Neuronal stem cell (in vitro differentiated cells): ENCODE results near the gene ZNF512B.

Experiments
- DNase-seq: peaks from one replicate; pipeline ENCODE4 v3.0.0-alpha.2; 2013; ENCODE audit warnings: low spot score
- H2AFZ ChIP-seq: one replicate; pipeline ENCODE4 v1.6.1; 2013; ENCODE audit warnings: mild to moderate bottlenecking, low read length, inconsistent platforms
- H2AK5ac ChIP-seq: 2 replicates; pipeline ENCODE4 v1.6.1; 2013; ENCODE audit warnings: low read depth, mild to moderate bottlenecking, inconsistent platforms, low read length, moderate library complexity, mixed read lengths
- H2BK120ac ChIP-seq: 2 replicates; pipeline ENCODE4 v1.6.1; 2013; ENCODE audit warnings: low read depth, mild to moderate bottlenecking, inconsistent platforms, low read length, moderate library complexity, mixed read lengths
- H2BK12ac ChIP-seq: one replicate; pipeline ENCODE4 v1.6.1; 2013; ENCODE audit warnings: low read length, inconsistent platforms
- H2BK15ac ChIP-seq: 2 replicates; pipeline ENCODE4 v1.6.1; 2013; ENCODE audit warnings: mild to moderate bottlenecking, low read length, inconsistent platforms, mixed read lengths
- H2BK5ac ChIP-seq: one replicate; pipeline ENCODE4 v1.6.1; 2013; ENCODE audit warnings: inconsistent platforms, mild to moderate bottlenecking, low read length, moderate library complexity
- H3K14ac ChIP-seq: one replicate; pipeline ENCODE4 v1.6.1; 2013; ENCODE audit warnings: low read length, inconsistent platforms
- H3K18ac ChIP-seq: 2 replicates; pipeline ENCODE4 v1.6.1; 2013; ENCODE audit warnings: low read length, inconsistent platforms
- H3K23ac ChIP-seq: 2 replicates; pipeline ENCODE4 v1.6.1; 2013; ENCODE audit warnings: low read depth, mild to moderate bottlenecking, mixed read lengths, low read length, inconsistent platforms; ENCODE audit not compliant: poor library complexity
- H3K27ac ChIP-seq: replicated peaks from 3 replicates; pipeline ENCODE4 v1.5.1; 2013; ENCODE audit warnings: low read length, inconsistent platforms
- H3K27me3 ChIP-seq, 3 experiments: 2 replicates each; pipeline ENCODE4 v1.6.1; 2013; ENCODE audit warnings: low read length in 3 of 3, mild to moderate bottlenecking in 2 of 3, inconsistent platforms in 1 of 3, low read depth in 1 of 3, mixed read lengths in 1 of 3, moderate library complexity in 1 of 3; ENCODE audit not compliant: control insufficient read depth in 3 of 3, insufficient read depth in 3 of 3
- H3K36me3 ChIP-seq, 2 donors: replicated peaks in 1 of 2; 2 replicates each; pipeline ENCODE4 v1.6.1; 2013; ENCODE audit warnings: low read length in 2 of 2; ENCODE audit not compliant: control insufficient read depth in 2 of 2, insufficient read depth in 2 of 2
- H3K4ac ChIP-seq: 2 replicates; pipeline ENCODE4 v1.6.1; 2013; ENCODE audit warnings: inconsistent platforms, mild to moderate bottlenecking, low read length, moderate library complexity
- H3K4me1 ChIP-seq, 2 donors: 1 replicate in 1 of 2; 2 replicates in 1 of 2; pipeline ENCODE4 v1.6.1; 2013; ENCODE audit warnings: low read length in 2 of 2, low read depth in 1 of 2; ENCODE audit not compliant: control insufficient read depth in 2 of 2, insufficient read depth in 1 of 2
- H3K4me2 ChIP-seq: one replicate; pipeline ENCODE4 v1.6.1; 2013; ENCODE audit warnings: mild to moderate bottlenecking, low read length, inconsistent platforms; ENCODE audit not compliant: insufficient read depth, poor library complexity, severe bottlenecking
- H3K4me3 ChIP-seq, 2 donors: 2 replicates each; pipeline ENCODE4 v1.5.1; 2013; ENCODE audit warnings: low read length in 2 of 2, mild to moderate bottlenecking in 2 of 2, inconsistent platforms in 1 of 2, moderate library complexity in 1 of 2
- H3K79me1 ChIP-seq: one replicate; pipeline ENCODE4 v1.6.1; 2013; ENCODE audit warnings: low read depth, mild to moderate bottlenecking, inconsistent platforms, low read length, moderate library complexity
- H3K9ac ChIP-seq: one replicate; pipeline ENCODE4 v1.6.1; 2013; ENCODE audit warnings: mild to moderate bottlenecking, low read depth, low read length, inconsistent platforms; ENCODE audit not compliant: poor library complexity
- H3K9me3 ChIP-seq, 2 donors: replicated peaks in 1 of 2; 2 replicates each; pipeline versions ENCODE3 to v1.6.1; 2013; ENCODE audit warnings: low read length in 2 of 2, mild to moderate bottlenecking in 2 of 2, inconsistent platforms in 1 of 2, low read depth in 1 of 2, mixed read lengths in 1 of 2, moderate library complexity in 1 of 2; ENCODE audit not compliant: control insufficient read depth in 2 of 2, insufficient read depth in 1 of 2
- H4K8ac ChIP-seq: one replicate; pipeline ENCODE4 v1.6.1; 2013; ENCODE audit warnings: low read depth, mild to moderate bottlenecking, inconsistent platforms, low read length, moderate library complexity
- H4K91ac ChIP-seq: one replicate; pipeline ENCODE4 v1.6.1; 2013; ENCODE audit warnings: low read length, low read depth, mild to moderate bottlenecking, inconsistent platforms; ENCODE audit not compliant: poor library complexity
- WGBS, 2 donors: extraction: QIAGEN DNeasy Blood & Tissue Kit; methylation state at CpG; one replicate each; pipeline ENCODE4 v1.1.7; 2013; ENCODE audit warnings: missing lambda C conversion rate in 2 of 2, mixed read lengths in 1 of 2; ENCODE audit not compliant: insufficient read length in 2 of 2, insufficient replicate concordance in 1 of 2; ENCODE audit errors: extremely low coverage in 2 of 2; 5-methylcytosine and 5-hydroxymethylcytosine counted together

ZNF512B gene

GRCh38 chr20:63924241-63924640 lies 45.5 kb downstream of the ZNF512B start:
- no CpG with 5 or more reads among the region's 9 CpGs for WGBS, 2 donors
- peaks cover 7% of the 10 kb centered on the region for H3K79me1 ChIP-seq
- no peak for DNase-seq
- H2BK5ac ChIP-seq = no peak overlapping the region
- no peak overlapping the region for H3K14ac ChIP-seq
- H3K27me3 ChIP-seq = no peaks in the 10 kb centered on the region
- peaks cover 12 to 49% of the 10 kb centered on the region in 2 donors for H3K36me3 ChIP-seq
- no peak overlapping the region for H2BK12ac ChIP-seq
- H3K9me3 ChIP-seq = no peaks in the 10 kb centered on the region
- no peak overlapping the region for H3K4me2 ChIP-seq
- H4K91ac ChIP-seq = no peak overlapping the region
- H2AK5ac ChIP-seq = no peak overlapping the region
- H3K23ac ChIP-seq = no peak overlapping the region
- no peak overlapping the region for H2BK120ac ChIP-seq
- H3K27ac ChIP-seq = no peak overlapping the region
- no peak overlapping the region for H3K4me3 ChIP-seq
- no peak overlapping the region for H3K18ac ChIP-seq
- H3K9ac ChIP-seq = no peak overlapping the region
- H2BK15ac ChIP-seq = no peak overlapping the region
- H3K4ac ChIP-seq = no peak overlapping the region
- H2AFZ ChIP-seq = no peak overlapping the region
- no peaks in the 10 kb centered on the region for H3K4me1 ChIP-seq
- no peak overlapping the region for H4K8ac ChIP-seq

DNA sequence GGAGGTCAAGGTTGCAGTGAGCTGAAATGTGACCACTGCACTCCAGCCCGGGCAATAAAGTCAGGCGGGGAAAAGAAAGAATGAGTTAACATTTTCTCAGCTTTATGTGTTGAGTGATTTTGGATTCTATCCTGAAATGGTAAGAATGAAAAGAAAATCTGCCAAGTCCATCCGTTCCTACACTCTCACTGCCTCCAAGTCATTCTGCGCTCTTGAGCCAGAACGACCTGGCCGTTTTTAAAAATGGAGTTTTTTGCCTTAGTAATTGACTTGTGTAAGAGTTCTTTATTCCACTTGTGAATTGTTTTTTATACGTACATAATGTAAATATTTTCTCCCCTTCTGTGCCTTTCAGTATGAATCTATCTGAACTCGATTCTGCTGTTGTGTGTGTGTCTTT lies 46.1 kb downstream of the ZNF512B start:
- Histone ChIP-seq H2AFZ (no peak overlapping the region), H3K79me1 (peaks cover 7% of the 10 kb centered on the region), H2BK5ac (no peak overlapping the region), H3K9me3 (no peaks in the 10 kb centered on the region), H3K36me3 (peaks cover 9 to 48% of the 10 kb centered on the region in 2 donors), H4K91ac (no peak overlapping the region), H3K4me2 (no peak overlapping the region), H2BK15ac (no peak overlapping the region), H3K27ac (no peak overlapping the region), H3K4me3 (no peak overlapping the region), H3K23ac (no peak overlapping the region), H4K8ac (no peak overlapping the region), H3K4ac (no peak overlapping the region), H3K14ac (no peak overlapping the region), H2BK12ac (no peak overlapping the region), H3K27me3 (no peaks in the 10 kb centered on the region), H2AK5ac (no peak overlapping the region), H3K18ac (no peak overlapping the region), H2BK120ac (no peak overlapping the region), H3K9ac (no peak overlapping the region), H3K4me1 (no peaks in the 10 kb centered on the region)
- WGBS, 2 donors = no CpG with 5 or more reads among the region's 8 CpGs
- DNase-seq = no peak

DNA sequence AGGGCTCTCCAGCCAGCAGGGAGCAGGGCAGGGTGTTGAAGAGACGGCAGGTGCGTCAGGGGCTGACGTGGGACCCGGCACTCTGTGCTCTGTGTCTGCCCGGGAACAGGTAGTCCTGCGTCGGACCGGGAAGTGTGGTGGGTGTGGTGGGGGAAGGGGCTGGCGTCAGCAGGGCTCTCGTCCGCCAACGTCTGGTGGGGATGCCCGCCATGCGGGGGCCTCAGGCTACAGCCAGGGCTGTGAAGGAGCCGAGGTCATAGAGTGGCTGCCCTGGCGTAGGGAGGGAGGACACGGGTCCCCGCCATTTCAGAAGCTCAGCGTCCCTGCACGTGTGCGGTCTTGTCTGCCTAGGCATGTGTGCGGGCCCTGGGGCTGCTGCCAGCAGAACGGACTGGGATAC lies 49.5 kb downstream of the ZNF512B start:
- Histone ChIP-seq H2AK5ac (no peak overlapping the region), H3K23ac (no peak overlapping the region), H3K4ac (no peak overlapping the region), H2AFZ (no peak overlapping the region), H2BK120ac (no peak overlapping the region), H3K14ac (peak overlapping the region; percentile 71), H3K36me3 (peaks cover 5 to 39% of the 10 kb centered on the region in 2 donors), H4K91ac (no peak overlapping the region), H3K27ac (no peak overlapping the region), H3K18ac (no peak overlapping the region), H2BK5ac (no peak overlapping the region), H3K27me3 (no peaks in the 10 kb centered on the region), H3K4me3 (no peak overlapping the region), H3K4me2 (no peak overlapping the region), H4K8ac (no peak overlapping the region), H3K79me1 (peaks cover 3% of the 10 kb centered on the region), H3K4me1 (no peaks in the 10 kb centered on the region), H3K9ac (no peak overlapping the region), H2BK15ac (no peak overlapping the region), H2BK12ac (no peak overlapping the region), H3K9me3 (peaks cover 3 to 12% of the 10 kb centered on the region in 2 donors)
- no peak for DNase-seq
- no CpG with 5 or more reads among the region's 23 CpGs for WGBS, 2 donors

DNA sequence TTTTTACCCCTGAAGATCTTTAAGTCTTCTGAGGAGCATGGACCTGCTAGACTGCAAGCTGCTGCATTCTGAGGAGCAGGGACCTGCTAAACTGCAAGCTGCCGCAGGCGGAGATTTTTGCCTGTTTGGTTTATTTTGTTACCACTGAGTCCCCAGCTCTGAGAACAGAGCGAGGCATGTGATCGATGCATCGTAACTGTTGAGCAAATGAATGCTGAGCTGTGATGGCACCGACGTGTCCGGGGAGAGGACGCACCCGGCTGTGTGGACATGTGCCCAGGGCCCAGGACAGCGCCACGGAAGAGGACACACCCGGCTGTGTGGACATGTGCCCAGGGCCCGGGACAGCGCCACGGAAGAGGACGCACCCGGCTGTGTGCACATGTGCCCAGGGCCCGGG lies 50.6 kb downstream of the ZNF512B start:
- Histone ChIP-seq H3K9ac (no peak overlapping the region), H2BK5ac (no peak overlapping the region), H2BK15ac (no peak overlapping the region), H3K14ac (no peak overlapping the region), H3K23ac (no peak overlapping the region), H3K4me1 (no peaks in the 10 kb centered on the region), H3K27ac (no peak overlapping the region), H2BK12ac (no peak overlapping the region), H3K36me3 (peaks cover 5 to 39% of the 10 kb centered on the region in 2 donors), H4K8ac (no peak overlapping the region), H3K4me2 (no peak overlapping the region), H3K9me3 (peaks cover 5 to 13% of the 10 kb centered on the region in 2 donors), H3K27me3 (no peaks in the 10 kb centered on the region), H2AK5ac (no peak overlapping the region), H3K18ac (no peak overlapping the region), H3K4ac (no peak overlapping the region), H2BK120ac (no peak overlapping the region), H3K79me1 (peaks cover 5% of the 10 kb centered on the region), H3K4me3 (no peak overlapping the region), H2AFZ (no peak overlapping the region), H4K91ac (no peak overlapping the region)
- no peak for DNase-seq
- WGBS, 2 donors = no CpG with 5 or more reads among the region's 19 CpGs
